T-cell (primary cell): ENCODE data around the gene COQ4. TPM values are rescaled to one million over a fixed set of nuclear protein-coding genes. Genes with fewer than 3 reads are reported as not detected.
A peak's percentile ranks its signal among the peaks of the same experiment; 100 is the strongest.

Experiments
- ATAC-seq, 4 experiments: fragments of 200-7000 bp in 3 of 4; fragments of 150-1000 bp in 1 of 4; cut with Tn5 transposase; replicated peaks in 1 of 4; 1 replicate in 3 of 4; 2 replicates in 1 of 4; pipeline ENCODE4 v1.10.0; 2021; ENCODE audit warnings: moderate library complexity in 3 of 4, mild to moderate bottlenecking in 2 of 4, moderate number of reproducible peaks in 1 of 4
- CTCF ChIA-PET, 2 donors: fragments of 300-600 bp; sonication (Branson Sonifier 250); formaldehyde crosslinking; loops; one replicate each; lab custom pipeline; 2022; ENCODE audit warnings: antibody characterized with exemption in 2 of 2; lab: Charles Lee
- POLR2A ChIA-PET, 2 donors: fragments of 300-600 bp; sonication (Branson Sonifier 250); formaldehyde crosslinking; loops; one replicate each; lab custom pipeline; 2022; ENCODE audit warnings: antibody characterized with exemption in 2 of 2; lab: Charles Lee
- DNase-seq, 35 experiments: peaks; one replicate each; pipeline versions ENCODE4 v3.0.0 to v3.0.0-alpha.2; 2013 to 2023
- H3K27ac ChIP-seq: one replicate; pipeline ENCODE4 v1.5.1; 2013; ENCODE audit warnings: low read length
- H3K27me3 ChIP-seq, 2 experiments: replicated peaks in 1 of 2; 1 replicate in 1 of 2; 2 replicates in 1 of 2; pipeline versions ENCODE4 v1.6.1 to v1.7.0; 2013; ENCODE audit warnings: low read length in 1 of 2, mixed read lengths in 1 of 2; ENCODE audit not compliant: control insufficient read depth in 2 of 2, insufficient read depth in 2 of 2; ENCODE audit errors: extremely low read depth in 1 of 2
- H3K36me3 ChIP-seq, 2 donors: 1 replicate in 1 of 2; 2 replicates in 1 of 2; pipeline versions ENCODE4 v1.6.1 to v1.7.0; 2013; ENCODE audit warnings: low read length in 1 of 2; ENCODE audit not compliant: control insufficient read depth in 2 of 2, insufficient read depth in 1 of 2; ENCODE audit errors: extremely low read depth in 1 of 2
- H3K4me1 ChIP-seq, 2 experiments: 1 replicate in 1 of 2; 2 replicates in 1 of 2; pipeline versions ENCODE4 v1.6.1 to v1.7.0; 2013; ENCODE audit warnings: low read length in 2 of 2, mixed read lengths in 1 of 2; ENCODE audit not compliant: insufficient read depth in 2 of 2, control insufficient read depth in 1 of 2; ENCODE audit errors: extremely low read depth in 1 of 2
- H3K4me3 ChIP-seq, 2 donors: 1 replicate in 1 of 2; 2 replicates in 1 of 2; pipeline versions ENCODE4 v1.5.1 to v1.7.0; 2013; ENCODE audit warnings: mild to moderate bottlenecking in 2 of 2, low read length in 1 of 2, moderate library complexity in 1 of 2; ENCODE audit not compliant: control insufficient read depth in 1 of 2; ENCODE audit errors: extremely low read depth in 1 of 2
- H3K9me3 ChIP-seq: 2 replicates; pipeline ENCODE4 v1.7.0; 2013
- H3K27ac Mint-ChIP-seq, 2 donors: one replicate each; pipeline ENCODE4 v1.8.0; 2020 to 2021; ENCODE audit warnings: mild to moderate bottlenecking in 2 of 2, mixed read lengths in 2 of 2
- H3K27me3 Mint-ChIP-seq, 2 donors: one replicate each; pipeline ENCODE4 v1.8.0; 2021 to 2022; ENCODE audit warnings: mixed read lengths in 2 of 2
- H3K36me3 Mint-ChIP-seq: one replicate; pipeline ENCODE4 v1.8.0; 2021; ENCODE audit warnings: mixed read lengths
- H3K4me1 Mint-ChIP-seq, 3 donors: one replicate each; pipeline ENCODE4 v1.8.0; 2020 to 2022; ENCODE audit warnings: mixed read lengths in 3 of 3, mild to moderate bottlenecking in 1 of 3
- H3K4me3 Mint-ChIP-seq, 3 donors: one replicate each; pipeline ENCODE4 v1.8.0; 2020 to 2022; ENCODE audit warnings: mild to moderate bottlenecking in 3 of 3, mixed read lengths in 3 of 3, moderate library complexity in 3 of 3
- H3K9me3 Mint-ChIP-seq, 3 donors: one replicate each; pipeline ENCODE4 v1.8.0; 2020 to 2022; ENCODE audit warnings: mixed read lengths in 3 of 3
- WGBS: methylation state at CpG from one replicate; pipeline ENCODE4 v1.1.5; 2013; ENCODE audit warnings: missing lambda C conversion rate; ENCODE audit not compliant: insufficient coverage; 5-methylcytosine and 5-hydroxymethylcytosine counted together
- total RNA-seq, 35 experiments: library from RNA in 6 of 35; stranded (reverse) in 6 of 35; fragments of 120-200 nt in 1 of 35; gene quantifications; one replicate each; pipeline versions ENCODE4 v1.2.1 to v1.2.4 and lab custom pipeline; 2013 to 2026

The COQ4 gene
- total RNA-seq, 5 donors from 2014 or later (not counting 1 experiment from before 2014, with no cell fraction given), result 32.2 to 60.0 (median 54.5) TPM

DNA sequence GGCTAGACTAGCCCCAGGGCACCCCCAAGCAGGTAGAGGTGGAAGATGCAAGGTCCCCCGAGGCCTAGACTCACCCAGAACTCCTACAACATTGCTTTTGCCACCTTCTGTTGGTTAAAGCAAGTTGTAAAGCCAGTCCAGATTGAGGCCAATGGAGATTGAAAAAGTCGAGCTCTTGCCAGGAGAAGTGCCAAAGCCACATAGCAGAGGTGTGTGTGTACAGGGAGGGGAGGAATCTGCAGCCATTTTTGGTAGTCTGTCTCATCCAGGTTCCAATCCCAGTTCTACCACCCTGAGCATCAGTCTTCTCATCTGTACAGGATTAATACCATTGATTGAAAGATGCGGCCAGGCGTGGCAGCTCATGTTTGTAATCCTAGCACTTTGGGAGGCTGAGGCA, 36.2 kb downstream of the COQ4 start:
- CTCF ChIA-PET, result interaction anchor here in 1 of 2 donors (0.6 kb wide), 1 partner anchor 623 kb away, joined by 3 read pairs; no protein-coding TSS in a partner anchor
- DNase-seq, result no peak
- Mint-ChIP-seq H3K9me3 (no peaks in the 10 kb centered on the region), H3K4me1 (peaks cover 8 to 9% (median 9%) of the 10 kb centered on the region in 3 donors), H3K27me3 (no peaks in the 10 kb centered on the region), H3K27ac (no peak overlapping the region), H3K4me3 (no peak overlapping the region), H3K36me3 (peaks cover 11% of the 10 kb centered on the region)
- WGBS, result 94% methylated on average over 3 of the region's 4 CpGs
- Histone ChIP-seq H3K4me3 (no peak overlapping the region), H3K27ac (no peak overlapping the region), H3K9me3 (no peaks in the 10 kb centered on the region), H3K36me3 (peaks cover 13 to 15% of the 10 kb centered on the region in 2 donors), H3K4me1 (peaks cover 0 to 12% of the 10 kb centered on the region in 2 experiments), H3K27me3 (no peaks in the 10 kb centered on the region)
- ATAC-seq, result no peak
- POLR2A ChIA-PET, result no interaction called here

- CTCF ChIA-PET, result interaction anchor here in 1 of 2 donors (0.5 kb wide), 1 partner anchor 52 kb away, joined by 3 read pairs; no protein-coding TSS in a partner anchor
- no peak overlapping the region for H3K27ac Mint-ChIP-seq
- peaks cover 5% of the 10 kb centered on the region for H3K36me3 Mint-ChIP-seq
- H3K9me3 ChIP-seq, result no peaks in the 10 kb centered on the region
- H3K27ac ChIP-seq, result no peak overlapping the region
- ATAC-seq, result no peak
- H3K4me1 Mint-ChIP-seq, result peaks cover 8 to 16% (median 14%) of the 10 kb centered on the region in 3 donors
- POLR2A ChIA-PET, result no interaction called here
- no peak overlapping the region for H3K4me3 Mint-ChIP-seq
- no peak for DNase-seq
- no peaks in the 10 kb centered on the region for H3K27me3 Mint-ChIP-seq
- no CpG with 5 or more reads among the region's 2 CpGs for WGBS
- peaks cover 2 to 6% of the 10 kb centered on the region in 2 donors for H3K36me3 ChIP-seq
- H3K9me3 Mint-ChIP-seq, result no peaks in the 10 kb centered on the region
- H3K27me3 ChIP-seq, result peaks cover 0 to 10% of the 10 kb centered on the region in 2 experiments
- H3K4me3 ChIP-seq, result no peak overlapping the region
- H3K4me1 ChIP-seq, result peaks cover 0 to 20% of the 10 kb centered on the region in 2 experiments
Measured at GRCh38 chr9:128360826-128361225, 38.2 kb downstream of the COQ4 start.

DNA sequence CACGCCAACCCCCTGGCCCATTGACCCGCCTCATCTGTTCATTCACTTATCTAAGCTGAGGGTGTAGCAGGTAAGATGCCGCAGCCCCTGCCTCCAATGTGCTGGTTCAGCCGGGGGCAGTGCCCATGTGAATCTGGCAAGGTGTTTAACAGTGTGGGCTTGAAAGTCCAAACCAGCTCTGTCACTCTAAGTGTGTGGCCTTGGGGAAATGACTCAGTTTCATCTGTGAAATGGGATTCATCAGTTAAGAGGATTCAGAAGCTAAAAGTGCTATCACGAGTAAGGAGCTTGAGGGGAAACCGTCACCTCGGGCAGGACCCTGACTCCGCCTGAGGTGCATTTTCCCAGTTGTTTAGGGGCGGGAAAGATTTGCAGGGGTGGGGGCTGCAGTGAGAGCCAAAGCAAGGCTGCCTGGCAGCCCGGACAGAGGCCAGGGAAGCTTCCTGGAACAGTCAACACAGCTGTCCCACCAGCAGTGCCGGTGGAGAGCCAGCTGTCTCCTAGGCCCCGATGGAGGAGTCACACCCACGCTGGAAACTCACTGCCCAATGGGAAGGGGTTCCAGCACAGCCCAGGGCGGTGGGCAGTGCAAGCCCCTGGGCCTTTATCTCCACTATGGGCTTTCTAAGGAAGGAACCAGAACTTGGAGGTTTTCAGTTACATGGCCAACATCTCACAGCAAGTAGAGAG, 38.8 kb downstream of the COQ4 start:
- Histone ChIP-seq H3K27ac (peak overlapping the region; percentile 39), H3K9me3 (no peaks in the 10 kb centered on the region), H3K4me1 (peaks cover 0 to 20% of the 10 kb centered on the region in 2 experiments), H3K4me3 (peak overlapping the region; percentile 43 to 58), H3K27me3 (peaks cover 0 to 10% of the 10 kb centered on the region in 2 experiments), H3K36me3 (peaks cover 0 to 5% of the 10 kb centered on the region in 2 donors)
- Mint-ChIP-seq H3K27ac (peak overlapping the region; percentile 61 to 72), H3K27me3 (no peaks in the 10 kb centered on the region), H3K4me1 (peaks cover 8 to 16% (median 14%) of the 10 kb centered on the region in 3 donors), H3K4me3 (peak overlapping the region; percentile 71 to 77 (median 75)), H3K9me3 (no peaks in the 10 kb centered on the region), H3K36me3 (no peaks in the 10 kb centered on the region)
- 60% methylated on average over 11 of the region's 14 CpGs for WGBS
- POLR2A ChIA-PET, result interaction anchor here in 1 of 2 donors (0.6 kb wide), 1 partner anchor 603 kb away, joined by 6 read pairs; no protein-coding TSS in a partner anchor
- CTCF ChIA-PET, result interaction anchor here in 1 of 2 donors (0.5 to 1.9 kb wide), 3 partner anchors 9 to 808 kb away, joined by 3 to 14 read pairs (median 3); partner anchors contain the start of gene URM1
- ATAC-seq (no peak), DNase-seq (no peak)

GRCh38 chr9:128361986-128362646, 39.5 kb downstream of the COQ4 start:
- H3K9me3 Mint-ChIP-seq, result no peaks in the 10 kb centered on the region

DNA sequence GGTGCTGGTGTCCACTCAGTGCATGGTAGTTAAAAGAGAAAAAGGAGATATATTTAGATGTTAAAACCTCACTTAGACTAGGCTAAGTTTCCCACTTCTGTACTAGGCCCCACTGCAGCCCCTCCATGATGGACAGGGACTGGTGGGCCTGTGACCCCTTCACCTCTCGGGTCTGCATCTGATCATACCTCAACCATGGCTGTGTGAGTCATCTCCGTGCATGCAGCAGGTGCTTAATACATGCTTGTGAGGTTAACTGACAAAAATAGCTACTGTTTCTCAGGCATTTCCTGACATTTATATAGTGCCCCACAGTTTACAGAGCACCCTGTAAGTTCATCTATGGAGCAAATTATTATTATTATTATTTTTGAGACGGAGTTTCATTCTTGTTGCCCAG, 40.1 kb downstream of the COQ4 start:
- no peak overlapping the region for H3K27ac ChIP-seq
- ChIA-PET CTCF (interaction anchor here in 1 of 2 donors (0.8 to 1.9 kb wide), 2 partner anchors 8 to 21 kb away, joined by 3 to 14 read pairs; partner anchors contain the start of gene URM1), POLR2A (no interaction called here)
- H3K27ac Mint-ChIP-seq, result no peak overlapping the region
- no peaks in the 10 kb centered on the region for H3K9me3 Mint-ChIP-seq
- H3K27me3 Mint-ChIP-seq, result no peaks in the 10 kb centered on the region
- WGBS, result 100% methylated on average over 1 of the region's 3 CpGs
- H3K4me3 Mint-ChIP-seq, result no peak overlapping the region
- H3K4me3 ChIP-seq, result no peak overlapping the region
- no peaks in the 10 kb centered on the region for H3K36me3 Mint-ChIP-seq
- peaks cover 0 to 14% of the 10 kb centered on the region in 2 experiments for H3K27me3 ChIP-seq
- peaks cover 0 to 5% of the 10 kb centered on the region in 2 donors for H3K36me3 ChIP-seq
- peaks cover 8 to 16% (median 14%) of the 10 kb centered on the region in 3 donors for H3K4me1 Mint-ChIP-seq
- DNase-seq (no peak), ATAC-seq (no peak)
- no peaks in the 10 kb centered on the region for H3K9me3 ChIP-seq
- H3K4me1 ChIP-seq, result peaks cover 0 to 20% of the 10 kb centered on the region in 2 experiments

More at GRCh38 chr9:128361986-128362646, 39.5 kb downstream of the COQ4 start:
- peaks cover 0 to 20% of the 10 kb centered on the region in 2 experiments for H3K4me1 ChIP-seq
- Mint-ChIP-seq H3K27ac (peak overlapping the region; percentile 61 to 72), H3K27me3 (no peaks in the 10 kb centered on the region), H3K36me3 (no peaks in the 10 kb centered on the region), H3K4me3 (peak overlapping the region; percentile 71 to 77 (median 75)), H3K4me1 (peaks cover 8 to 16% (median 14%) of the 10 kb centered on the region in 3 donors)
- peak overlapping the region; percentile 39 for H3K27ac ChIP-seq
- H3K27me3 ChIP-seq, result peaks cover 0 to 12% of the 10 kb centered on the region in 2 experiments
- DNase-seq (peak; percentile 7 to 78 (median 53)), ATAC-seq (peak; percentile 86 to 90 (median 88))
- H3K9me3 ChIP-seq, result no peaks in the 10 kb centered on the region
- CTCF ChIA-PET, result interaction anchor here in 1 of 2 donors (0.5 to 1.9 kb wide), 3 partner anchors 9 to 808 kb away, joined by 3 to 14 read pairs (median 3); partner anchors contain the start of gene URM1
- H3K36me3 ChIP-seq, result peaks cover 0 to 5% of the 10 kb centered on the region in 2 donors
- POLR2A ChIA-PET, result interaction anchor here in 1 of 2 donors (0.6 kb wide), 1 partner anchor 602 kb away, joined by 6 read pairs; no protein-coding TSS in a partner anchor
- WGBS, result 11% methylated on average over 8 of the region's 20 CpGs
- H3K4me3 ChIP-seq, result peak overlapping the region; percentile 43 to 58

DNA sequence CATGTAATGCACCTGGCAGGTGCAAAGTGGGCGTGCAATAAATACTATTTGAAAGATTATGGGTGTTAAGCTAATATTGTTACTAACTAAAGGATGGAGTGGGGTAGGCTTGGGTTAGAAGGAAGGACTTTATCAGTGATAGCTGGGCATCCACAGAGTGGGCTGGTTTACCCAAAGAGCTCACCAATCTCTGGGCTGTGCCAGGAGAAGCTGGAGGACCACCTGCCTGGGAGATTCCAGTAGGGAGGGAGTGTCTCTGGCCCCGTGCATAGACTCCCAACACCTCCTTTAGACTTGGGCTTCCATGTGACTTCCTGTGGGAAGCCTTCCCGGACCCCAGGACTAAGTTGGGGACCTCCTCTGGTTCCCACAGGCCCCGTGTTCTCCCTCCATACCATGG, 42.9 kb downstream of the COQ4 start:
- no peak overlapping the region for H3K27ac ChIP-seq
- DNase-seq (no peak), ATAC-seq (no peak)
- no peaks in the 10 kb centered on the region for H3K9me3 Mint-ChIP-seq
- H3K4me3 ChIP-seq, result no peak overlapping the region
- H3K27me3 ChIP-seq, result peaks cover 0 to 14% of the 10 kb centered on the region in 2 experiments
- H3K36me3 Mint-ChIP-seq, result no peaks in the 10 kb centered on the region
- no peaks in the 10 kb centered on the region for H3K9me3 ChIP-seq
- H3K27me3 Mint-ChIP-seq, result no peaks in the 10 kb centered on the region
- no peaks in the 10 kb centered on the region for H3K36me3 ChIP-seq
- ChIA-PET POLR2A (no interaction called here), CTCF (no interaction called here)
- H3K4me1 ChIP-seq, result peaks cover 0 to 24% of the 10 kb centered on the region in 2 experiments
- H3K27ac Mint-ChIP-seq, result no peak overlapping the region
- peaks cover 13 to 22% (median 19%) of the 10 kb centered on the region in 3 donors for H3K4me1 Mint-ChIP-seq
- WGBS, result 74% methylated on average over 2 of the region's 4 CpGs
- H3K4me3 Mint-ChIP-seq, result peak overlapping the region in 1 of 3 donors; percentile 45
